GM19372 (cell line): ENCODE data around the gene SOCS1.

Source experiments
- ATAC-seq: cut with Tn5 transposase; IDR thresholded peaks from one replicate; pipeline ENCODE4 v1.9.1; 2021; ENCODE audit warnings: mild to moderate bottlenecking, low read depth, moderate library complexity; ENCODE audit not compliant: unreplicated experiment

SOCS1 gene

DNA sequence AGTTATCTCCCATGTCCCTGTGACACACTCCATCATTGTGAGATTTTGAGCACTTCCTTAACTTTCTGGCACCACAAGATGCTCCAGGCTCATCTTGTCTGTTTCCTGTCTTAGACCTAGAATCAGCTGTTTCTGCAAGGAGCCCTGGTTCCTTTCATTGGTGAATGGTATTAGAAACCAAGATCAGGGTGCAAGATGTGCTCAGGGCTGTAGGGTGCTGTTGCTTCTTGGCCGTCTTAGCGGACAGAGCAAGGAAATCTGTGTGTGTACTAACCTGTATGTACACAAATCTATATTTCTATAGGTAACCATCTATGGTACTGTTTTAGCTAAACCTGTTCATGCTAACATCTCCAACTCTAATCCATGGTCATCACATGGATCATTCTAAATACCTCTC, 33.2 kb upstream of the SOCS1 start:
- no peak for ATAC-seq

GRCh38 chr16:11285842-11286241, 29.8 kb upstream of the SOCS1 start:
- no peak for ATAC-seq

DNA sequence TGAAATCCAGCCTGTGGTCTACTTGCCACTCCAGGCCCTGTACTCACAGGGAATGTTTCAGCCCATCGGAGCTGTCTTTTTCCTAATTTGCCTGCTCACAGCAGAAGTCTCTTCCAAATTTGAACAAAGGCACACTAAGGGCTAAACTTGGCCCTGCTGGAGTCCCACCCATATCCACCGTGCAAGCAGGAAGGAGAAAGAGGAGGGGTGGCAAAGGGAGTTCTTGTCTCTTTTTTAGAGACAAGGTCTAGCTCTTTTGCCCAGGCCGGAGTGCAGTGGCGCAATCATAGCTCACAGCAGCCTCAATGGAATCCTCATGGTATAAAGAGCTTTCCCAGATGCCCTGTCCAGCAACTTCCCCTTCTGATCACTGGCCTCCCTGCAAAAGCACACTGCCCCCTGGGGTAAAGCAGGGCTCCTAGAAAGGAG, 27.8 kb upstream of the SOCS1 start:
- no peak for ATAC-seq

- ATAC-seq: no peak
Observed at GRCh38 chr16:11280616-11281522, 24.9 kb upstream of the SOCS1 start, which contains the start of gene PRM1. Gene PRM1 (minus strand): TSS chr16:11281330. CDS start chr16:11281238, 92 bp downstream.

GRCh38 chr16:11278681-11279628, 23.0 kb upstream of the SOCS1 start:
- ATAC-seq: no peak

DNA sequence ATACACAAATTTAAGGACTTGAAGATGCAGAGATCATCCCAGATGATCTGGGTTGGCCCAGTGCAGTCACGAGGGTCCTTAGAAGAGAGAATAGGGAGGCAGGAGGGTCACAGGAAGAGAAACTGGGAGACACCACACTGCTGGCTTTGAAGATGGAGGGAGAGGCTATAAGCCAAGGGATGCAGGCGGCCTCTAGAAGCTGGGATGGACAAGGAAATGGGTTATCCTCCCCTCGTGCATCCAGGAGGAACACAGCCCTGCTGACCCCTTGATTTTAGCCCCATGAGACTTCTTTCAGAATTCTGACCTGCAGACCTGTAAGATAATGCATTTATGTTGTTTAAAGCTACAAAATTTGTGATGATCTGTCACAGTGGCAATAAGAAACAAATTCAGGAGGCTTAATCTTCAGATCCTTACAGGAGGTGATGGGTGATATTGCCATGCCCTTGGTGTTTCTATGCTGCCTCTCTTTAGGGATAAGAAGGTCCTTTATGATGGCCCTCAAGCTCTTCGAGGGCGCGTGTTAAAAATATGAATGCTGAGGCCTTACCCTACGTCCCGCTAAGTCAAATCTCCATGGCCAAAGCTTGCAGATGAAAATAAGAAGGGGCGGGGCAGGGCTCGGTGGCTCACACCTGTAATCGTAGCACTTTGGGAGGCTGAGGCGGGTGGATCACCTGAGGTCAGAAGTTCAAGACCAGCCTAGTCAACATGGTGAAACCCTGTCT, 21.8 kb upstream of the SOCS1 start:
- ATAC-seq: no peak

DNA sequence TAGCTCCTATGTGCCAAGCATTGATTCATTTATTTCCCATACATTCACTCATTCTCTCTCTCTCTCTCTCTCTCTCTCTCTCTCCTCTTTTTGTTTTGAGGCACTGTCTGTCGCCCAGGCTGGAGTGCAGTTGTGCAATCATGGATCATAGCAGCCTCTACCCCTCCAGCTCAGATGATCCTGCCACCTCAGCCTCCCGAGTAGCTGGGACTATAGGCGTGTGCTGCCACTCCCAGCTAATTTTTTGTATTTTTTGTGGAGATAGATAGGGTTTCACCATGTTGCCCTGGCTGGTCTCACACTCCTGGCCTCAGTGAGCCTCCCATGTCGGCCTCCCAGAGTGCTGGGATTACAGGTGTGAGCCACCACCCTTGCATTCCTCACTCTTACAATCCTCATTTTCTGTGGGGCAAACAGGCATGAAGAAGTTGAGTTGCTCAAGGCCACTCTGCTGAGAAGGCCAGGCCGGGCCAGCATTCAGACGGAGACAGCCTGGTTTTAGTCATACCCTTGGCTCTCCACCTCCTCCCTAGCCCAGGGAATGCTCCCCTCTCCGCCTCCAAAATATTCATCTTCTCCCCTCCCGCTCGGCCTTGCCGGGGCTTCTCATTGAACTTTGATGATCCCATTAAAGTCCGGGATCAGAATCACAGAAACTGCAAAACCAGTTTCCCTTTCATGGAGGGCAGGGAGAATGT, 21.0 kb upstream of the SOCS1 start:
- no peak for ATAC-seq

GRCh38 chr16:11276143-11276895, 20.3 kb upstream of the SOCS1 start, which contains the start of gene PRM2:
Gene PRM2 (minus strand): TSS chr16:11276480. CDS start chr16:11276370, 110 bp downstream.
- no peak for ATAC-seq

DNA sequence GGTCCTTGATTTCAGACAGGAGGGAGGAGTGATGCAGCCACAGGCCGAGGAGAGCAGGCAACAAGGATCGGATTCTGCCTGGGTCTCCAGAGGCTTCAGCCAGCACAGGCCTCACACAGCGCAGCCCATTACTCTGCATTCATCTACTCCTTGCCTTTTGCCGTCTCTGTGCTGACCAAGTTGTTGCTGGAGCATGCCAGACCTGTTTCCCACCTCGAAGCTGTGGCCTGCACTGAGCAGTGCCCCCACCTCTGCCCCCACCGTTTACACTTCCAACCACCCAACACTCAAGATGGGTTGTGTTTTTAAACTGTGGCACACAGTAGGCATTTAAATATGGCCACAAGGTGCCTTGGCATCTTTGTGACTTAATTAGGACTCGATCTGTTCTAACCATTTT, 19.0 kb upstream of the SOCS1 start:
- ATAC-seq: no peak

- ATAC-seq: no peak
Observed at GRCh38 chr16:11273721-11274324, 17.8 kb upstream of the SOCS1 start.

DNA sequence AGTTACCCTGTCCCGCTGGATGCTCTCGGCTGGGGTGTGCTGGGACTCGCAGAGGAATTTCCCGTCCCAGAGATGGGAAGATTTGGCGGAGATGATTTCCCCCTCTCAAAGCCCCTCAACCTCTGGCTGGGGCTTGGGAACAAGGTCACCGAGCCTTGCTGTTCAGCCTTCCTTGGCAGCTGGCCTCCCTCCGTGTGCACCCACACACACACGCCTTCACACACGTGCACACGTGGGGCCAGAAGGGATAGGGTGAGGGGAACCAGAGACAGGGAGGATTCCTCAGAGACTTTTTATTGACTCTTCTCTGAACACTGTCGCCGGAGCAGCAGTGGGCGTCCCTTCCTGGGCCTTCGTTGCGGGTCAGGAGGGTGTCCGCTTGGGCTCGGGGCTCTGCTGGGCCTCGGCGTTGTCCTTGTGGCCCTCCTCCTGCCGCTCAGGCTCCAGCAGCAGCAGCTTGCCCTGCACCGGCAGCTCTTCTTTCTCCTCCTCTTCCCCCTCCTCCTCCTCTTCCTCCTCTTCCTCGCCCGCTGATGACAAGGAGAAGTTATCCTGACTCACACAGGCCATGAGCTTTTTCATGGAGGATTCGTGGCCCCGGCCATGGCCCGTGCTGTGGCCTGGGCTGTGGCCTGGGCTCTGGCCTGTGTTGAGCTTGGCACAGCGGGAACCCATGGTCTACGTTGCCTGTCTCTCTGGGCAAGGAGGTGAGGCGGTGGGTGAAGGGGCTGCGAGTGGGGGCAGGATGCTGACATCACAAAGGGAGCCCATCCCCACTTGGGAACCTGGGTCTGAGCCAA, 17.1 kb upstream of the SOCS1 start, which contains the start of gene PRM3:
Gene PRM3, minus strand, starts transcription at position 709 of the 800 bp plus-strand sequence. Its CDS starts 34 bp downstream, at position 675.
- ATAC-seq: no peak

DNA sequence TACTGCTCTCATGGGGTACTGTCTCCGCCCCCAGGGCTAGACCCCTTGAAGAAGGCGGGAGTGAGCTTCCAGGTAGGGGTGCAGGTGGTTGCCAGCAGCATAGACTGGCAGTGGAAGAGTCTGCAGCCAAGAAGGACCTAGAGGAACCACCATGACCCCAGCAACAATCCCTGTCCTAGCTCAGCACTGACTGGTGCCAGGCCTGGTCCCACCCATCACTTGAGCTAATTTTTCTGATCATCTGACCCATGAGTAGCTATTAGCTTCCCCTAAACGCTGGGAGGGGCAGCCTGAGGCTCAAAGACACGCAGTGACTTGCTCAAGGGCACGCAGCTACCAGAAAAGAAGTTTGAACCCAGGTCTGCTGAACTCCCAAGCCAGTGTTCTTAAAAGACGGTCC, 16.5 kb upstream of the SOCS1 start:
- no peak for ATAC-seq

DNA sequence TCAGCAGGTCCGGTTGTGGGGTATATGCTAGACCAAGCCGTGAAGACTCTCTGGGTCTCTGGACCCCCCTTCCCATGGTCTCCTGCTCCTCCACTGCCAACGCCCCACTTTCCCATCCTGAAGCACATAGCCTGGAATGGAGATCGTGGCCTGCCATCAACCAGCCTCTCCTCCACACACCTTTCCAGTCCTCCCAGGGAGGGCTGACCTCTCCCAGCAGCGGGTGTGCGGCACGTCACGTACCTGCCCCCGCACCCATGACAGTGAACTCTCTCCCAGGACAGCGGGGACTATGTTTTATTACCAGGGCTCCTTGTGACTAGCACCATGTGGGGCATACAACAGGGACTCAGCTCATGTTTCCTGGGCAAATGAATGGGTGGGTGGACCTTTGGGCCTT, 15.6 kb upstream of the SOCS1 start:
- ATAC-seq: no peak

DNA sequence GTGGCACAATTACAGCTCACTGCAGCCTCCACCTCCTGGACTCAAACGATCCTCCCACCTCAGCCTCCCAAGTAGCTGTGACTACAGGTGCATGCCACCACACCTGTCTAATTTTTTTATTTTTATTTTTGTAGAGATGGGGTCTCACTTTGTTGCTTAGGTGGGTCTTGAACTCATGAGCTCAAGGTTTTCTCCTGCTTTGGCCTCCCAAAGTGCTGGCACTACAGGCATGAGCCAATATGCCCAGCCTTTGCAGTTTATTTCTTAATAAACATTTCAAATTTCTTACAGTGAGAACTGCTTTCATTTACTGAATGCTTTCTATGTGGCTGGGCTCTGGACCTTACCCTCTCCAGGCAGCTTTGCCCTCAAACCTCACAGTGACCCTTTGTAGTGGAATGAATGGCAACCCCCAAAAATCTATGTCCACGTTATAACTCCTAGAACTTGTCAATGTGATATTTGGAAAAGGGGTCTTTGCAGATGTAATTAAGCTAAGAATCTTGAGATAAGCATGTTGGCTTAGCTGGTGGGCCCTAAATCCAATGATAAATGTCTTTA, 14.7 kb upstream of the SOCS1 start:
- no peak for ATAC-seq

DNA sequence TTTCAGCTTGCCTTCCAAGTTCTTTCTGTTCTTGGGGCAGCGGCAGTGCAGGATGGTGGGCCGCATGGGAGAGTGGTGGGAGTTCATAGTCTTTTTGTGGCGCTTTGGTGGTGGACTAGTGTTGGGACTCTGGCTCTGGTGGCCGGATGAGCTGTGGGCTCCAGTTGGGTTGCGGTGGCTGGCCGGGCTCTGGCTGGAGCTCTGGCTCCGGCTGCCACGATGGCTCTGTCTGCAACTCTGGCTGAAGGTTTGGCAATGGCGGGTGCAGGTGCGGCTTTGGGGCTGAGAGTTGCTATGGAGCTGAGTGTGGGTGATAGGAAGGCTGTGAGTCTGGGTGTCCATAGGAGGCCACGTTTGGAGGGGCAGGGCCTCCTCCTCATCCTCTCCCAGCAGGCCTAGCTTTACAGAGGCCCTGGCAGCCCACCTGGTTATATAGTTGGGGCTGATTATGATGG, 12.9 kb upstream of the SOCS1 start, which contains the start of gene TNP2:
Gene TNP2, minus strand, starts transcription at position 405 of the 455 bp plus-strand sequence. Its CDS starts 63 bp downstream, at position 342.
- no peak for ATAC-seq

- no peak for ATAC-seq
Observed at GRCh38 chr16:11265124-11265523, 9.1 kb upstream of the SOCS1 start.

GRCh38 chr16:11264155-11264832, 8.3 kb upstream of the SOCS1 start:
- no peak for ATAC-seq
